A549 (cell line): ENCODE results near the gene AVPI1. TPM values are rescaled to one million over a fixed set of nuclear protein-coding genes. Genes with fewer than 3 reads are reported as not detected.

Source experiments
- ATAC-seq, 2 experiments: fragments of 200-7000 bp in 1 of 2; fragments of >200 bp in 1 of 2; cut with Nextera tagmentation in 1 of 2; cut with Tn5 transposase in 1 of 2; 3 replicates each; pipeline versions ENCODE4 v1.8.0 to v1.9.1; 2018 to 2020; ENCODE audit warnings: mild to moderate bottlenecking in 1 of 2, moderate library complexity in 1 of 2
- CTCF ChIA-PET: fragments of 300-600 bp; sonication (Branson Sonifier 250); formaldehyde crosslinking; extraction: SDS; loops from one replicate; lab custom pipeline; 2021; ENCODE audit warnings: antibody characterized with exemption, inconsistent platforms; lab: Yijun Ruan, JAX
- POLR2A ChIA-PET: fragments of 350-600 bp; formaldehyde crosslinking; extraction: SDS; loops from one replicate; lab custom pipeline; 2021; ENCODE audit warnings: antibody characterized with exemption, inconsistent platforms; lab: Yijun Ruan, JAX
- DNase-seq, 2 experiments: peaks; one replicate each; pipeline versions ENCODE4 v3.0.0 to v3.0.0-alpha.2; 2011 to 2016; ENCODE audit warnings: low read depth in 1 of 2, low spot score in 1 of 2
- FAIRE-seq: peaks from 2 replicates; lab custom pipeline; 2011; peaks lifted over from hg19 to GRCh38; lab: Jason Lieb, UNC
- H3K27ac ChIP-seq, 2 experiments: fragments of >200 bp; sonication (Bioruptor Twin); formaldehyde crosslinking; 3 replicates each; pipeline ENCODE4 v1.5.1; 2016 to 2017
- H3K4me1 ChIP-seq: fragments of >200 bp; sonication (Bioruptor Twin); formaldehyde crosslinking; 3 replicates; pipeline ENCODE4 v1.6.1; 2016
- H3K4me2 ChIP-seq: fragments of >200 bp; sonication (Bioruptor Twin); formaldehyde crosslinking; 3 replicates; pipeline ENCODE4 v1.6.1; 2016
- H3K4me3 ChIP-seq: fragments of >200 bp; sonication (Bioruptor Twin); formaldehyde crosslinking; 3 replicates; pipeline ENCODE4 v1.5.1; 2016
- H3K9me3 ChIP-seq: fragments of >200 bp; sonication (Bioruptor Twin); formaldehyde crosslinking; 3 replicates; pipeline ENCODE4 v1.6.1; 2016
- ATOH8 ChIP-seq: fragments of 250-450 bp; sonication (Bioruptor Pico); IDR thresholded peaks from 2 replicates; pipeline ENCODE4 v1.5.0; 2020; ENCODE audit warnings: low read depth, mild to moderate bottlenecking, moderate library complexity
- BHLHE40 ChIP-seq: IDR thresholded peaks from 2 replicates; pipeline ENCODE4 v1.6.1; 2012; ENCODE audit warnings: low read depth, low read length, inconsistent platforms
- CEBPB ChIP-seq, 2 experiments: fragments of >200 bp in 1 of 2; sonication (Bioruptor Twin) in 1 of 2; formaldehyde crosslinking in 1 of 2; IDR thresholded peaks; 2 replicates each; pipeline ENCODE4 v1.6.1; 2012 to 2016
- CTCF ChIP-seq: fragments of >200 bp; sonication (Bioruptor Twin); formaldehyde crosslinking; IDR thresholded peaks from 3 replicates; pipeline ENCODE4 v1.5.1; 2016
- E2F6 ChIP-seq: IDR thresholded peaks from 2 replicates; pipeline ENCODE4 v1.6.1; 2012; ENCODE audit warnings: low read depth, borderline replicate concordance
- ELK1 ChIP-seq: fragments of 150-350 bp; IDR thresholded peaks from 2 replicates; pipeline ENCODE4 v1.6.1; 2014; ENCODE audit warnings: low read depth, mild to moderate bottlenecking, low read length
- FOXS1 ChIP-seq: fragments of 250-450 bp; sonication (Bioruptor Pico); IDR thresholded peaks from 2 replicates; pipeline ENCODE4 v1.5.0; 2020; ENCODE audit warnings: mild to moderate bottlenecking, moderate library complexity
- GATA3 ChIP-seq: IDR thresholded peaks from 2 replicates; pipeline ENCODE4 v1.6.1; 2012; ENCODE audit warnings: borderline replicate concordance
- HDAC2 ChIP-seq: fragments of 200-600 bp; sonication (generic); IDR thresholded peaks from 2 replicates; pipeline ENCODE4 v1.6.1; 2016
- HEYL ChIP-seq: fragments of 250-450 bp; sonication (Bioruptor Pico); IDR thresholded peaks from 2 replicates; pipeline ENCODE4 v1.8.0; 2021; ENCODE audit warnings: mild to moderate bottlenecking, moderate library complexity
- HOXA7 ChIP-seq: fragments of 250-450 bp; sonication (Bioruptor Pico); IDR thresholded peaks from 2 replicates; pipeline ENCODE4 v1.5.0; 2020; ENCODE audit warnings: mild to moderate bottlenecking, moderate library complexity
- HOXB5 ChIP-seq: fragments of 250-450 bp; sonication (Bioruptor Pico); IDR thresholded peaks from 2 replicates; pipeline ENCODE4 v1.5.0; 2020; ENCODE audit warnings: mild to moderate bottlenecking, moderate library complexity
- KDM1A ChIP-seq: fragments of 200-600 bp; sonication (generic); IDR thresholded peaks from 2 replicates; pipeline ENCODE4 v1.6.1; 2016; ENCODE audit warnings: low read depth, mild to moderate bottlenecking
- KDM5A ChIP-seq: fragments of 200-600 bp; sonication (generic); IDR thresholded peaks from 2 replicates; pipeline ENCODE4 v1.6.1; 2016; ENCODE audit warnings: antibody characterized with exemption, mild to moderate bottlenecking
- MAFK ChIP-seq: fragments of 450-650 bp; IDR thresholded peaks from 2 replicates; pipeline ENCODE4 v1.6.1; 2014; ENCODE audit not compliant: partially characterized antibody
- MAX ChIP-seq: IDR thresholded peaks from 2 replicates; pipeline ENCODE4 v1.6.1; 2012
- NFE2L2 ChIP-seq: fragments of 150-350 bp; conservative IDR thresholded peaks from 2 replicates; pipeline ENCODE4 v1.6.1; 2014; ENCODE audit warnings: low read length
- NPAS2 ChIP-seq: fragments of 250-450 bp; sonication (Bioruptor Pico); IDR thresholded peaks from 2 replicates; pipeline ENCODE4 v1.8.0; 2022; ENCODE audit warnings: mild to moderate bottlenecking, moderate library complexity, borderline replicate concordance
- PBX3 ChIP-seq: IDR thresholded peaks from 2 replicates; pipeline ENCODE4 v1.6.1; 2012
- POLR2AphosphoS2 ChIP-seq: conservative IDR thresholded peaks from 2 replicates; pipeline ENCODE4 v1.6.1; 2012; ENCODE audit warnings: low read length, improper control_type of control experiment, inconsistent platforms
- RAD21 ChIP-seq, 2 experiments: fragments of >200 bp in 1 of 2; sonication (Bioruptor Twin) in 1 of 2; formaldehyde crosslinking in 1 of 2; IDR thresholded peaks in 1 of 2; conservative IDR thresholded peaks in 1 of 2; 2 replicates in 1 of 2; 3 replicates in 1 of 2; pipeline ENCODE4 v1.6.1; 2012 to 2018; ENCODE audit warnings: inconsistent platforms in 1 of 2
- RCOR1 ChIP-seq: fragments of 150-350 bp; IDR thresholded peaks from 2 replicates; pipeline ENCODE4 v1.6.1; 2014; ENCODE audit warnings: antibody characterized with exemption, low read length, low read depth
- REST ChIP-seq: fragments of 200-600 bp; sonication (generic); IDR thresholded peaks from 2 replicates; pipeline ENCODE4 v1.6.1; 2016; ENCODE audit warnings: antibody characterized with exemption, mild to moderate bottlenecking, moderate library complexity
- SMC3 ChIP-seq: fragments of >200 bp; sonication (Bioruptor Twin); formaldehyde crosslinking; IDR thresholded peaks from 3 replicates; pipeline ENCODE4 v1.6.1; 2018; ENCODE audit warnings: inconsistent platforms
- TFCP2L1 ChIP-seq: fragments of 250-450 bp; sonication (Bioruptor Pico); IDR thresholded peaks from 2 replicates; pipeline ENCODE4 v1.5.0; 2021; ENCODE audit warnings: mild to moderate bottlenecking
- ZC3H11A ChIP-seq: fragments of 450-650 bp; IDR thresholded peaks from 2 replicates; pipeline ENCODE4 v1.6.1; 2014; ENCODE audit warnings: antibody characterized with exemption, mild to moderate bottlenecking
- WGBS: methylation state at CpG from one replicate; pipeline ENCODE4 v1.1.6; 2017; ENCODE audit errors: missing lambda C conversion rate; 5-methylcytosine and 5-hydroxymethylcytosine counted together
- polyA plus RNA-seq, 4 experiments: library from polyadenylated mRNA; depleted of rRNA in 3 of 4; stranded (reverse); fragments of >200 nt; fragmentation: RNase III in 1 of 4; extraction: RNeasy Plus Mini Kit Qiagen cat#74134 plus additional on column Dnase treatment in 1 of 4; gene quantifications; 2 replicates in 3 of 4; 3 replicates in 1 of 4; pipeline ENCODE4 v1.2.3, GENCODE V29; 2011 to 2017

Gene AVPI1
- polyA plus RNA-seq, 2 of the 4 experiments (the other 2 are of a cell fraction) = 48.7 to 70.3 TPM

GRCh38 chr10:97676770-97677581 lies 10.1 kb downstream of the AVPI1 start:
- no peak for FAIRE-seq
- TF ChIP-seq ZC3H11A = peak; percentile 21; the same call in 1 of the 2 replicates
- peak; percentile 63; the same call in 1 of the 2 replicates for TF ChIP-seq HOXA7 (CRISPR knock-in tag)
- 0 out of 2 replicates have a peak, but pooled peaks have one; percentile 42 for TF ChIP-seq POLR2AphosphoS2
- TF ChIP-seq HEYL = no peak
- no peak for TF ChIP-seq FOXS1 (CRISPR knock-in tag)
- TF ChIP-seq CTCF = peak; percentile 91
- TF ChIP-seq HOXB5 (CRISPR knock-in tag) = no peak
- TF ChIP-seq RAD21 (conservative IDR thresholded peaks at IDR 0.05 in 1 of 2, IDR thresholded peaks at IDR 0.05 in 1 of 2) = peak; percentile 87
- TF ChIP-seq SMC3 = peak; percentile 81
- no peaks in the 10 kb centered on the region for H3K9me3 ChIP-seq
- ATAC-seq = peak; percentile 57 to 74
- DNase-seq = peak; percentile 77 to 83
- H3K4me2 ChIP-seq = no peak overlapping the region
- no peak overlapping the region for H3K4me3 ChIP-seq
- POLR2A ChIA-PET = interaction anchor here (0.6 to 1.3 kb wide), 2 partner anchors 10 to 37 kb away, joined by 3 to 5 read pairs; partner anchors contain the start of gene AVPI1
- CTCF ChIA-PET = interaction anchor here (0.6 to 37.6 kb wide), 22 partner anchors 10 to 1701 kb away, joined by 3 to 1127 read pairs (median 4); partner anchors contain the start of genes ANKRD2, AVPI1, MARVELD1 and ZFYVE27
- WGBS = 86% methylated on average over 2 of the region's 2 CpGs
- H3K4me1 ChIP-seq = peaks cover 26% of the 10 kb centered on the region
- peak overlapping the region in 1 of 2 experiments; percentile 38; a peak in 1 of 6 replicates for H3K27ac ChIP-seq

- Histone ChIP-seq H3K4me2 (no peak overlapping the region), H3K27ac (peak overlapping the region in 1 of 2 experiments; percentile 16; a peak in 1 of 6 replicates), H3K4me3 (no peak overlapping the region), H3K4me1 (peaks cover 19% of the 10 kb centered on the region), H3K9me3 (no peaks in the 10 kb centered on the region)
- ChIA-PET CTCF (interaction anchor here (0.6 to 37.6 kb wide), 6 partner anchors 9 to 668 kb away, joined by 3 to 1127 read pairs (median 6); partner anchors contain the start of genes ANKRD2, AVPI1, MARVELD1 and ZFYVE27), POLR2A (interaction anchor here (1.6 kb wide), 1 partner anchor 12 kb away, joined by 8 read pairs; the partner anchor contains the start of gene AVPI1)
- DNase-seq (no peak), ATAC-seq (no peak), FAIRE-seq (no peak)
- 84% methylated on average over 9 of the region's 9 CpGs for WGBS
- no peak for TF ChIP-seq NPAS2 (CRISPR knock-in tag)
- TF ChIP-seq ATOH8 (CRISPR knock-in tag) = no peak
- TF ChIP-seq MAX = no peak
- TF ChIP-seq HOXB5 (CRISPR knock-in tag) = no peak
- TF ChIP-seq RCOR1 = no peak
- no peak for TF ChIP-seq FOXS1 (CRISPR knock-in tag)
- no peak for TF ChIP-seq MAFK
- no peak for TF ChIP-seq NFE2L2
- TF ChIP-seq GATA3 = no peak
- no peak for TF ChIP-seq KDM5A
- TF ChIP-seq BHLHE40 = no peak
- TF ChIP-seq PBX3 = no peak
- no peak for TF ChIP-seq TFCP2L1 (CRISPR knock-in tag)
- no peak for TF ChIP-seq E2F6
- no peak for TF ChIP-seq REST
- no peak for TF ChIP-seq HDAC2
- TF ChIP-seq KDM1A = no peak
- no peak for TF ChIP-seq ELK1
- no peak for TF ChIP-seq CEBPB (IDR thresholded peaks at IDR 0.05)
These were observed 11.8 kb downstream of the AVPI1 start for GRCh38 chr10:97675222-97675621.
